ENCODE data around the gene SNAI1.
"Not testable (repeated sequence)": the region's sequence is repeated elsewhere in the genome, so short reads cannot be mapped to it uniquely, and the experiment has no call there.

The SNAI1 gene

DNA sequence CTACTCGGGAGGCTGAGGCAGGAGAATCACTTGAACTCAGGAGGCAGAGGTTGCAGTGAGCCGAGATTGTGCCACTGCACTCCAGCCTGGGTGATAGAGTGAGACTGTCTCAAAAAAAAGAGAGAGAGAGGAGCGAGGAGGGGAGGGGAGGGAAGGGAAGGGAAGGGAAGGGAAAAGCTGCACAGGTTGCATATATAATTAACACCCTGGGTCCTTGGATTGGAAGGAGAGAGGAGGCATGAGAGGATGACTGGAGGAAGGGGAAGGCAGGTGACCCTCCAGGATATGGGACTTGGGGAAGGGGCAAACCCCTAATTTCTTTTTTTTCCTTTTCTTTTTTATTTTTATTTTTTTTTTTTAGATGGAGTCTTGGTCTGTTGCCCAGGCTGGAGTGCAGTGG is 28.8 kb downstream of the SNAI1 start:
- DNase-seq, result not testable (repeated sequence)

DNA sequence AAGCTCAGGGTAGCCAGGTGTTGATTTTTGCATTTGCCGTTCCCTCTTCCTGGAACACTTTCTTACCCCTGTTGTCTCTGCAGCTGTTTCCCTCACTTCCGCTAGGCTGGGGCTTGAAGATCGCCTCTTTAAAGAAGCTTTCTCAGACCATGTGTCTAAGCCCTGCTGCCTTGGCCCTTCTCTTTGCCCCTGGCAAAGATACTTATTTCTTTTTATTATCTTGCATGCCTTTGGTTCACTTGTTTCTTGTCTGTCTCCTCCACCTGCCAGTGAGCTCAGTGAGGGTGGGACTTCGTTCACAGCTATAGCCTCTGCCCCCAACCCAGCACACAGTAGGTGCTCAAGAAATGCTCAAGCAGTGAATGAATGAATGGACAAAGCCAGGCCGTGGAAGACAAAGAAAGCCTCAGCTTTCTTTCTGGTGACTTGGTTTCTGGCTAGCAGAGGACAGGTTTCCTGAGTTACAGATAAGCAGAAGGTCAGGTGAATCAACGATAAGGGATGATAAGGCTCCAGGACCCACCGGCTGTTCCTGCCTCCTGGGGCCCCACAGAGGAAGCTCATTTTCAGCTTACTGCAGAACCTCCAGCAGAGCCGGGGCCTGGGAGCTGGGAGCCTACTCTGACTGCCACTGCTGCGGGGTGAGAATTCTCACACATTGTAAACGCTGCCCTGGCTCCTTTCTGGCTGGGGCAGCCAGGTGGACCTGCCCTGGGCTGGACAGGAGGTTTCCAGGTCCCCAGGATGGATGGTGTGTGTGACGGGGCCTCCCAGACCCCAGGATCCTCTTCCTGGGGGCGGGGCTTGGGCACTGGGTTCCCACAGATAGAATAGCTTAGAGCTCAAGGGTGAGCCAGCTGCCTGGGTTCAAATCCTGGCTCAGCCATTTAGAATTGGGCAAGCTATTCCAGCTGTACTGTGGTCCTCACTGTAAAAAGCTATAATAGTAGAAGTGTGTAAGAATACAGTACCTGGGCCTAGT is 29.8 kb downstream of the SNAI1 start:
- no peak for DNase-seq

DNA sequence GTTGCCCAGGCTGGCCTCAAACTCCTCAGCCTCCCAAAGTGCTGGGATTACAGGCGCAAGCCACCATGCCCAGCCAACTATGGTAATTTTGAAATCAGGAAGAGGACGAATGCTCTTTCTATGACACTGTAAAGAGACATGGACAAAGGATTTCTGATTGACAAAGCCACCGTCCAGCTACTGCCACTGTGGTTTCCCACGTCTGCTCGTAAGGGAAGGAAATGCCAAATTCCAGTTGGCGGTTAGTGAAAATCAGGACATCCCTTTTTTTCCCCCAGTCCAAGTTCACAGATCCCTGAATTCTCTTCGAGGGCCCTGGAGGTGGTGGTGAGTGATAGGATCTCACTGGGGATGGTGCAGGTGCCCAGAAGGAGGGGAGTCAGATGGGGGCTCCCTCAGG is 31.2 kb downstream of the SNAI1 start:
- DNase-seq, result no peak

DNA sequence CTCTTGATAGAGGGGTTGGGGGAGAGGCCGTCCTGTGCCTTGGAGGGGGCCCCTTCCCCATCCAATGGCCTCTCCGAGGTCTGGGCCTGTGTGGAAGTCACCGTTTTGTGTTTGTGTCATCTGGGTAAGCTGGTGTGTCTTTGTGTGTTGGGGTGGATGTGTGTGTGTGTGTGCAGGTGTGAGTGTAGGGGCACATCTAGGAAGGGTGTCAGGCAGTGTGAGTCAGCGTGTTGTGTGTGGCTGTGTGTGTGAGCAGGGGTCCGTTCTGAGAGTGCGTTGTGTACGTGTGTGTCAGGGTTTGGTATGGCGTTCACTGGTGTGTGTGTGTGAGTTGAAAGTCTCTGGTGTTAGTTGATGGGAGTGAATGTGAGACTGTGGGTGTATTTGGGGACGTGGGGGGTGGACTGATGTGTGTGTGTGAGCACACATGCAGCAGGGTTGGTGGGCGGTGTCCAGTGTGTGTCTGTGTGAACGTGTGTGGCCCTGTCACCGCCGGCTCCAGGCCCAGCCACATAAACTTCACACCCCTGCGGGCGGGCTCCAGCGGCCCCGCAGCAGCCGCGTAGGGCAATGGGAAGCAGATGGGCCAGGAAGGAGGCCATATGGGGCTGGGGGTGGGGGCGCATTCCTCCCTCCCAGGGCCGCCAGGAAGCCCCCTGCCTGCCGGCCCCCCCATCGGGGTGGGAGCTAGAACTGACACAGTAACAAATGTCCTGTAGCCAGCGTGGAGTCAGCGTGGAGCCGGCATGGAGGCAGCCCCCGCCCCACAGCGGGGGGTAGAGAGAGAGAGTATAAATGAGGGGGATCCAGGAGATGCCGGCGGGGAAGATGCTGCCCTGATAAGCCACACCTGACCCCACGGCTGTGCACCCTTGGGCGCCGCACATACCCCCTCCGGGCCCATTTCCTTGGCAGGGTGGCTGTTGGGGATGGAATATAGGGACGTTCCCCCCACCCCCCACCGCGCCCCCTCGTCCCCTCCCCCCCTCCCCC is 32.1 kb downstream of the SNAI1 start:
- DNase-seq, result no peak

DNA sequence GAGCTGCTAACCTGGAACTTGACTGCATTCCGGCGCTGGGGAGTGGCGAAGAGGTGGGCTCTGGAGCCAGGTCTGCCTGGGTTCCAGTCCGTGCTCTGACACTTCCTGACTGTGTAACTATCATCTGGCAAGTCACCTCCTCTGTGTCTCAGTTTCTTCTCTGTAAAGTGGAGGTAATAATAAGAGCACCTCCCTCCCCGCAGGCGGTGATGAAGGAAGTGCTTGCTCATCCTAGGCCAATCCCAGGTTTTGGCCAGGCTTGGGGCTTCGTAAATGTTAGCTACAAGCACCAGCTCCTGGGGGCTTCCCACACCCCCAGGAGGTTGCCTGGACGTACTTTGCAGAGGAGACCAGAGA is 32.8 kb downstream of the SNAI1 start:
- no peak for DNase-seq

DNA sequence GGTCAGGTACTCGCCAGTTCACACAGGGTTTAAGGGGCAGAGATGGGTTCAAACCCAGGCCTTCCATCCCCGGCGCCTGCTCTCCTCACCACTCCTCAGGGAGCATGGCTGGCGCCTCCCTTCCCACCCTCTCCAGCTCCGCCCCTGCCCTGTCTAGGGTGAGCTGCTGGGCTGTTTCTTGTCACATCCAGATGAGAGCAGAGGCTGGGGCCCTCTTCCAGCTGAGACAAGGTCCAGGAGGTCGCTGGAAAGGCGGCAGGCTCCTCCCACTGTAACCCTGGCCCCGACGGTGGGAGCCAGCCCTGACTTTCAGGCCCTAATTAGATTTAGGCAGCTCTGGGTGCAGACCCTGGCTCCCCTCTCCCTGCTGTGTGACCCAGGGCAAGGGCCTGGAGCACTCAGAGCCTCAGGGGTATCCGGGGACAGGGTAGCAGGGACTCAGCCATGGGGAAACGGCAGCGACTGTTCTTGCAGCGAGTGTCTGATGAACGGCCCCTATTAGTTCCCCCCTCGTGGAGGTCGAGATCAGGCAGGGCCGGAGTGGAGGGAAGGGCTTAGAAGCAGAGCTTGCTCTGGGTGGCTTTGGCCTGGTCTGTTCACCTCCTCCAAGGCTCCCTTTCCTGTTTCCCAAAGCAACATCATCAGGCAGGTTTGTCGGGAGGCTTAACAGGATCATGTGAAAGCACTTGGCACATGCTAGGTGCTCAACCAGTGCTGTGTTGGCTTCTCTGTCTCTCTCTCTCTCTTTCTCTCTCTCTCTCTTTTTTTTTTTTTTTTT is 33.4 kb downstream of the SNAI1 start:
- no peak for DNase-seq

DNA sequence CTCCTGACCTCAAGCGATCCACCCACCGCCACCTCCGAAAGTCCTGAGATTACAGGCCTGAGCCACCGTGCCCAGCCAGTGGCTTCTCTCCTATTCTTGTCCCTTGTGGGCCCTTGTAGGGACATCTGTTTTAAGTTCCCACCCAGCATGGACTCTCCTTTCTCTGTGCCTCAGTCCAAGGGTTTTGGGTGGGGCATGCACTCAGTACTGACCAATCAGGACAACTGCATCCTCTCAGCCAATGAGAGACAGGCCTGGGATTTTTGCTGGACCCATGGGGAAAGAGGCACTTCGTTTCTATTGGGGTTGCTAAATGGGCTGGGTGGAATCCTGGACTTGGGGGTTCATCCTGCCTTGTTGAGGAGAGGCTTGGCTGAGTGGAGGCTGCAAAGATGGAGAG is 34.4 kb downstream of the SNAI1 start:
- no peak for DNase-seq

DNA sequence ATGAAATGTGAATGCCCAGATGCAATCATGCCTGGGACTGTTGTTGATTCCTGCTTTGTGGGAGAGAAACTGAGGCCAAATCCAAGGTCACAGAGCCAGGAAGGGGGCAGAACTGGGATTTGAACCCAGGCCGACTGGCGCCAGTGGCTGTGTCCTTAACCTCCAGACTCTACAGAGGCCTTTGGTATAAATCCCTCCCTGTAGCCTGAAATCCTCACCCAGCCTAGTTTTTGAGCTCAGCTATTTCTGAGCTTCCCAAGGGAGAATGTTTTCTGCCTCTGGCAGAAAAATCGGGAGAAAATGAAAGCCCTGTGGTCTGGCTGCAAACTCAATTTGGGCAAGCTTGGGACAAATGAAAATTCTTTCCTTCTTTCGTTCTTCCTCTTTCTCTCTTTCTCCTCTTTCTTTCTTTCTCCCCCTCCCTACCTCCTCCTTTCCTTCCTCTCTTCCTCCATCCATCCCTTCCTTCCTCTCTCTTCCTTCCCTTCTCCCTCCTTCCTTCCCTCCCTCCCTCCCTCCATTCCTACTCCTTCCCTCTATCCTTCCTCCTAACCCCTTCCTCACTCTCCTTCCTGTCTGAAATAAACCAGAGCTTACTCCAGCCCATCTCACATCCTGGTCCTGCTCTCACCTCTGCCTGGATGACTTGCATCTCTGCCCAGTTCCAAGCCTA is 34.9 kb downstream of the SNAI1 start:
- no peak for DNase-seq

DNA sequence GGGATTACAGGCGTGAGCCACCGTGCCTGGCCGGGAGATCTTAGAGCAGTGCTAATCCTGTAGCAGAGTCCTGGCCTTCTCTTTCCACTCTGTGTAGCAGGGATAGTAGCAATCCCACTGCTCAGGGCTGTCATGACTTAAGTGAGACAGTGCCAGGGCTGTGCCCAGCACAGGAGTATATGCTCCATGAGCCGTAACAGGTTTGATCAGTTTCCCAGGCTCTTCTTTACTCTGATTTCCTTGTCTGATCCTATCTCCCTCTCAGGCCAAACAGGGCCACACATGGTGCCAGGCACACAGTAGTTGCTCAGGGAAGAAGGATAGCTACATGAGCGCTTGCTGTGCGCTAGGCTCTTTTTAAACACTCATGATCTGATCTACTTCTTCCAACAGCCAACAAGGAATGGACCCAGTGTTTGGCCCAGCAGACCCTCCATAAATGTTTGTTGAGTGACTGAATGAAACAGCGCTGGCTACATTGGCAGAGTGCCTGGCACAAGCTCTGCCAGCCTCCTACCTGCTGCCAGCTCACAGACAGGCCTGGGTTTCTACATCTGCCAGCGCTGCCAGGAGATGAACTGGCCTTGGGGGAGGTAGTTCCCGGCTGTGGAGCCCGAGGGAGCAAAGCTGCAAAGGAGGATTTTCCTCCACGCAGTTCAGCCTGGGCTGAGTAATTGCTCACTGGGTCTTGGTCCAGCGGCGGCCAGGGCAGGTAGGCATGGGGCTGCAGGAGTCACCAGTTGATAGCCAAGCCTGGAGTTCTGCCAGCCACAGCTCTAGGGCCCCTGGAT is 36.9 kb downstream of the SNAI1 start:
- DNase-seq, result peak in 29 of 51 donors; percentile 6 to 63 (median 22)

DNA sequence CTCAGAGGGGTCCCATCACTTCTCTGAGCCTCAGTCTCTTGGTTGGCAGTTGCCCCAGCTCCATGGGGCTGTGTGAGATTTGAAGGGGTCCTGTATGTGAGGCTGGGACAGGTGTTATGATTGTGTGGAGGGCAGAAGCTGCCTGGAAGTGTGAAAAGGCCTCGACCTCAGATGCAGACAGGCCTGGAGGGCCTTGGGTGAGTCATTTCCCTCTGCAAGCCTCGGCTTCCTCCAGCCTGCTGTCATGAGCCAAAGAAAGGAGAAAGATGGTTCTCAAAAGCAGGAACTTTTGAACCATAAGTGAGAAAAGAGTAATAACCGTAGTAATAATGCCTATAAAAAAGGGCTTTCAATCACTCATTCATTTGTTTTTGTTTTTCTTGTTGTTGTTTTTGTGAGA is 37.5 kb downstream of the SNAI1 start:
- no peak for DNase-seq

DNA sequence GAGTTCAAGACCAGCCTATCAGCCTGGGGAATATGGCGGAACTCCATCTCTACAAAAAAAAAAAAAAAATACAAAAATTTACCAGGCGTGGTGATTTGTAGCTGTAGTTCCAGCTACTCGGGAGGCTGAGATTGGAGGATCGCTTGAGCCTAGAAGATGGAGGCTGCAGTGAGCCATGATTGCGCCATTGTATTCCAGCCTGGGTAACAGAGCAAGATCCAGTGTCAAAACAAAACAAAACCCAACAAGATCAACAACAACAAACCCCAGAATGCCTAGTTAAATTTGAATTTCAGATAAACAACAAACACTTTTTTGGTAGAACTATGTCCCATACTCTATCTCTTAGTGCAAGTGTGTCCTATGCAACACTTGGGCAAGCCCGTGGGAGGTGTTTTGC is 39.9 kb downstream of the SNAI1 start:
- no peak for DNase-seq

DNA sequence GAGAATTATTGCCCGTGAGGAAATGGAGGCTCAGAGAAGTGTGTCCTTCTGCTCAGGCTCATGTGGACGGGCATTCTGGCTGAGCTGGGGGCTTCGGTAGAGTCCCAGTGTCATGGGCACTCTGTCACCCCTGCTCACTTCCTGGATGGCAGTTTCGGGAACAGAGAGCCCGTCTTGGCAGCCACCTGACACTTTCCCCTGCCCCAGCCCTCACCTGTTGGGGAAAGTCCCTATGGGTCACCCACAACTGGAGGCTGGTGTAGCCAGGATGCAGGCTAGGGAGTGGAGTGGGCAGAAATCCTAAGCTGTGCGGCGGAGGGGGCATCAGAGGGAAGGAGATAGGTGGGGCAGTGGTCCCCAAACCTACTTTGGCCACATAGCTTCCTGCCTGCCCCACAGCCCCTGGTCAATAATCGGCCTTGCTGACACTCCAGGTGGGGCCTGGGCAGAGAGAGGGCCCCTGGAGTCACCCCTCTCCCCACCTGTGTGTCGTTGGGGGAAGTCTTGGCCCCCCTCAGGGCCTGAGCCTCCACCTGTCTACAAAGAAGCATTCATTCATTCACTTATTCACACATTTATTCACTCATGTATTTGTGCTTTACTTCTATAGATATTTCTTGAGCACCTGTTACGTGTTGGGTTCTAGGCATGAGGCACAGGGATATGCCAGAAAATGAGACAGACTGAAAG is 40.5 kb downstream of the SNAI1 start:
- DNase-seq, result no peak

DNA sequence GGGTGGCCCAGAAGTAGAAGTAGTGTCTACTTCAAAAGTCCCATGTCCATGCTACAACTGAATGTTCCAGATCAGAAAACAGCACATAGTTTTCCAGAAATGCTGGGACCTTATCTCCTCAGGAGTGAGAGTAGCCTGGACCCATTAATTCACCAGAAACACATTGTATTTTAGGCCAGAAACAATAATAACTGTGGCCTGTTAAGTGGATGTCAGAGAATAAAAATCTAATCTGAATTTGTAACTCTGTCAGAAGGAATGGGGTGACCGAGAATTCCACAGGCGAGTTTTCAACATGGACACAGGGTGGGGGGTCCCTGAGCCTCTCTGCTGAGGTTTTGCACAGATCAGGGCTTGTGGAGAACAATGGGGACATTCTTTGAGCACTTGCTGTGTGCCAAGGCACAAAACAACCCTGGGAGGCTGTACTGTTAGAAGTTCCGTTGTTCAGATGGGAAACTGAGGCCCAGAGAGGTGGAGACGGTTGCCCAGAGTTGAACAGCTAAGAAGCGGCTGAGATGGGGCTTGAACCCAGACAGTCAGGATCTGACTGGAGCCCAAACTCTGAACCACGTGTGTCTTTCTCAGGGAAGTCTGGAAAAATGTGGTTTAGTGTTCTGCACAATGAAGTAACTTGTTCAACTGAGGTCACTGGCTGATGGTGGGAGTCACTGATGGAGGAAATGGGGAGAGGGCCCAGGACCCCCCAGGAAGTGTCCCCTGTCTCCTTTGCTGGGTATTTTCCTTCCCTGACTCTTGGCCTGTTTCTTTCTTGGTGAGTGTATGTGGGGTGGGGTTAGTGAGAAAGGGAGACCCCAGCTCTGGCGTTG is 44.2 kb downstream of the SNAI1 start:
- no peak for DNase-seq

DNA sequence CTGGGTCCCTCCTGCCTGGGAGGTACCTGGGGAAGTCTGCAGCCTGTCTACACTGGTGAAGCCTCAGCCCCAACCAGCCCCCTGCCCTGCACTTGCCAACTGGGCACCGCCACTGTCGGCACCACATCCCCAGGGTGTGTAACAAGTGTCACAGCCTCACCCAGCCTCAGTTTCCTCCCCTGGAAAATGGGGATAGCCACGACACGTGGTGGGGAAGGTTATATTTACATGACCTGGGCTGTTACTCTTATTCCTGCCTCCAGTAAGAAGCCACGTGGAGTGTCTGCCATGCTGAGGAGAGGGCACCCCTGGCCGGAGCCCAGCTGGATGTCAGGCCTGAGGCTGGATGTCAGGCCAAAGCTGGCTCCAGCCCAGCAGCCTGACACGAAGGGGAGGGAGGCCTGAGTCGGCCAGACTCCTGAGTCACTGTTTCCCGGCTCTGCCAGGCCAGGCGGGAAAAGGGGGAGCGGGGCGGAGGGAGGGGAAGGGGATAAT is 44.9 kb downstream of the SNAI1 start:
- peak in 43 of 51 donors; percentile 9 to 87 (median 60) for DNase-seq

DNA sequence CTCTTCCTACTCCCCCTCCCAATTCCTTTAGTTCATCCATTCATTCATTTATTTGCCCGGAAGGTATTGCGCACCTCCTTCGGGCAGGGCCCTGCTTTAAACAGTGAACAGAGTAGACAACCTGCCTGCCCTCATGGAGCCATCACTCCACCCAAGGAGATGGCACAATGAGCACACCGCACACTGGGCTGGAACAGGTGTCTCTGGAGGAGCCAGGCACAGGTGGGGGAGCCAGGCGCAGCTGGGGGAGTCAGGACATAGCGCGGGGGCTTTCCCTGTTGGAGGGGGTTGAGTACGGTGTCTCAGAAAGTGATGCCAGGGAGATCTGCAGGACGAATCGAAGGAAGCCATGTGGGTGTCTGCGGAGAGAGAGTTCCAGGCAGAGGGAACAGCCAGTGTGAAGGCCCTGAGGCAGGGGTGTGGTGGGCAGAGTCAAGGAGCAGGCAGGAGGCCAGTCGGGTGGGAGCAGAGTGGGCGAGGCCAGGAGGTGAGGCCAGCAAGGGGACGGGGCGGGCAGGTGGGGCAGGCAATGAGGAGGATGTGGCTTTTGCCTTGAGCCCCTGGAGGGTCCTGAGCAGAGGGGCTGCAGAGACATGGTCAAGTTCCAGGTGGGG is 46.4 kb downstream of the SNAI1 start:
- no peak for DNase-seq

DNA sequence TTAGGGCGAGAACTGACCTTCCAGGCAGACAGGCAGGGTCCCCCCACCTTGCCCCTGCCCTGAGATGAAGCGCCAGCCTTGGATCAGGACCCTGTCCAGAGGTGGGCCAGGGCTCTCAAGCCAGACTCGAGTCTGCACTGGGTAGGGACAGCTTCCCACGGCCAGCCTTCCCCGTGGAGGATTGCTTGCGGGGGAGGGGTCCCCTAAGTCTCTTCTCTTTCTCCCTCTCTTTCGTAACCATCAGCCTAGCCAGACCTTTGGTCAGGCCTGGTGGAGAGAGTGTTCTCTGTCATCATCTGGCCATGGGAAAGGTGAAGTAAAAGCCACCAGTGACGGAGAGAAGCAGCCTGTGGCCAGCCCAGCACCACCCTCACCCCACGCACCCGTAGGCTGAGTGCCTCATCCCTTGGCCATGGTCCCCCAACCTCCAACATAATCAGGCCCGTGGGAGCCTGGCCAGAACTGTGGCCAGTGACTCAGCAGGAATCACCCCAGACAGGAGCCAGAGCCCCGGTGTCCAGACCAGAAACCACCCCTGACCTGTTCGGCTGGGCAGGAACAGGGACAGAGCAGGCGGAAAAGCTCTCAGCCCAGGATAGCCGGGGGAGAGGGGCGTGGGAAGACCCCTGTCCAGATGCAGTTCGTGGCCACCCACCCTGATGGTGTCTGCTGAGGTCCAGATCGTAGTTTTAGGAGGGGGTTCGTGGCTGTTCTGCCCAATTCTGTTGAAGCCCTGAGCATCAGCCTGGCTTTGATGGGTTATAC is 47.1 kb downstream of the SNAI1 start:
- DNase-seq, result peak in 9 of 51 donors; percentile 9 to 54 (median 29)

All from hypothalamus (tissue), 51 donors.